ENCODE data around the gene SGK2.
"Not testable (repeated sequence)": the region's sequence is repeated elsewhere in the genome, so short reads cannot be mapped to it uniquely, and the experiment has no call there.

The SGK2 gene

GRCh38 chr20:43603124-43603523 is 44.3 kb downstream of the SGK2 start:
- DNase-seq (ENCODE audit: low read depth) = no peak

GRCh38 chr20:43605715-43606114 is 46.9 kb downstream of the SGK2 start:
- DNase-seq (ENCODE audit: low read depth) = no peak

- not testable (repeated sequence) for DNase-seq (ENCODE audit: low read depth)
These were observed 48.5 kb downstream of the SGK2 start for GRCh38 chr20:43607278-43607677.

DNA sequence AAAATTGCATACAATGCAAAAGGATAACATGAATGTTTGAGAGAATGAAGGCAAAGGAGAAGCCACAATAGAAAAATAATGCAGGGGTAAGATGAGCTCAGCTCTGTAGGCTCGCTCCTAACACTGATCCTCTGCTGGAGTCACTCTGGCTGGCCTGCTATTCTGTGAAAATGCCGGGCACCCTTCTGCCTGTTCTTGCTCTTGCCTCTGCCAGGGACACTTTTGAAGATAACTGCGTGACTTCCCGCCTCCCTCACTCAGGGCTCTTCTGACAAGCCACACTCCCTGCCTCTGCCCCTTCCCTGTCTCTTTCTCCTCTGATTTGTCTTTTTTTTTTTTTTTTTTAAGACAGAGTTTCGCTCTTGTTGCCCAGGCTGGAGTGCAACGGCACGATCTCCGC is 72.8 kb downstream of the SGK2 start:
- DNase-seq (ENCODE audit: low read depth) = no peak
